SK-N-SH (cell line): ENCODE results near the gene ARHGEF17.

Experiments
- CHD2 ChIP-seq: fragments of 150-350 bp; IDR thresholded peaks from 2 replicates; pipeline ENCODE4 v1.6.1; 2018; ENCODE audit warnings: low read length; ENCODE audit not compliant: partially characterized antibody
- EP300 ChIP-seq, 2 experiments: IDR thresholded peaks; 2 replicates each; pipeline versions ENCODE4 v1.4.0 to v1.6.1; 2012; ENCODE audit warnings: borderline replicate concordance in 1 of 2, low read depth in 1 of 2, low read length in 1 of 2
- YY1 ChIP-seq: IDR thresholded peaks from 2 replicates; pipeline ENCODE4 v1.4.0; 2012; ENCODE audit warnings: low read depth, mild to moderate bottlenecking
- TF ChIP-seq, protein P1 (sequence below): fragments of 200-600 bp; sonication (generic); IDR thresholded peaks from 2 replicates; pipeline ENCODE4 v1.6.1; 2017; ENCODE audit warnings: antibody characterized with exemption, mild to moderate bottlenecking, moderate library complexity

DNA sequence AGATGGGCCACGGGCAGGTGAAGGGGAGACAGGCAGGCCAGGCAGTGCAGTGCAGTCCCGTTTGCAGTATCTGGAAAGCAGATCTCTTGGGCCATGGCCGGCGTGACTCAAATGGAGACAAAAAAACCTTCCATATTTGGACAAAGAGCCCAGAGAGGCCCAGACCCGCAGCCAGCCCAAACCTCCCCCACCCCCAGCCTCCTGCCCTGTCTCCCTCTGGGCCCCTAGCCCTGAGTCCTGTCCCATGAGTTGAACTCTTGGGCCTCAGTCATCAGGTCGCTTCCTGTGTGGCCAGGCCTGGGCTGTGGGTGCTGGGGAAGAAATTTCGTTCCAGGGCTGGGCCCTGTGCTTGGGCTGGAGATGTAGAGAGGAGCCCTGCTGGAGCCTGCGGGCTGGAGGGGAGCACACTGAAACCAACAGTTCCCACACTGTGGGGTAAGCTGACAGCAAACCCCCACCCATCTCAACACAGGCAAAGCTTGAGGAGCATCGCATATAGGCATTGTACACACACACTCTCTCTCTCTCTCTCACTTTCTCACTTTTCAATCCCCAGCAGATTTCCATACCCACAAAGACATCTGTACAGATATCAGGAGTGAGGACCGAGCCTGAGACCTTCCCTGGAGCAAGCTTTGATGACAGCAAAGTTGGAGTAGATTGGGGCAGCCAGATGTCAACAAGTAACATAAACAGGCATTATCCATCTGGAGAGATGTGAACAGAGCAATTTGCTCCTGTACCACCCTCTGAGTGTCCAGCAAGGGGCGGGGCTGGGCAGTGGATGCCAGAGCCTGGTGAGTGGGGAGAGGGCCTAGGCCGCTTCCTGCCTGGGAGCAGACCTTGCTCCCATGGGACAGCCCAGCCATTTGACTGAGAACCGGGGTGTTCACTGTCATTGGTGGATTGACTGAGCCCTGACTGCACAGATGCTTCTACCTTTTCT, 17.2 kb downstream of the ARHGEF17 start:
- TF ChIP-seq EP300 (IDR thresholded peaks at IDR 0.05; ENCODE audit: borderline replicate concordance in 1 of 2, low read depth in 1 of 2, low read length in 1 of 2) (peak in 1 of 2 experiments; percentile 62; a peak in 1 of 4 replicates), CHD2 (peak; percentile 19), YY1 (no peak)
- TF ChIP-seq, protein P1, sequence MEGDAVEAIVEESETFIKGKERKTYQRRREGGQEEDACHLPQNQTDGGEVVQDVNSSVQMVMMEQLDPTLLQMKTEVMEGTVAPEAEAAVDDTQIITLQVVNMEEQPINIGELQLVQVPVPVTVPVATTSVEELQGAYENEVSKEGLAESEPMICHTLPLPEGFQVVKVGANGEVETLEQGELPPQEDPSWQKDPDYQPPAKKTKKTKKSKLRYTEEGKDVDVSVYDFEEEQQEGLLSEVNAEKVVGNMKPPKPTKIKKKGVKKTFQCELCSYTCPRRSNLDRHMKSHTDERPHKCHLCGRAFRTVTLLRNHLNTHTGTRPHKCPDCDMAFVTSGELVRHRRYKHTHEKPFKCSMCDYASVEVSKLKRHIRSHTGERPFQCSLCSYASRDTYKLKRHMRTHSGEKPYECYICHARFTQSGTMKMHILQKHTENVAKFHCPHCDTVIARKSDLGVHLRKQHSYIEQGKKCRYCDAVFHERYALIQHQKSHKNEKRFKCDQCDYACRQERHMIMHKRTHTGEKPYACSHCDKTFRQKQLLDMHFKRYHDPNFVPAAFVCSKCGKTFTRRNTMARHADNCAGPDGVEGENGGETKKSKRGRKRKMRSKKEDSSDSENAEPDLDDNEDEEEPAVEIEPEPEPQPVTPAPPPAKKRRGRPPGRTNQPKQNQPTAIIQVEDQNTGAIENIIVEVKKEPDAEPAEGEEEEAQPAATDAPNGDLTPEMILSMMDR = no peak
